Fibroblast of lung (primary cell): ENCODE measurements around the gene PTCSC3. TPM values are rescaled to one million over a fixed set of nuclear protein-coding genes. Genes with fewer than 3 reads are reported as not detected.
A peak's percentile ranks its signal among the peaks of the same experiment; 100 is the strongest.

Source experiments
- DNase-seq, 2 donors: peaks; one replicate each; pipeline versions ENCODE4 v3.0.0 to v3.0.0-alpha.2; 2010; ENCODE audit warnings: low read depth in 2 of 2
- H2AFZ ChIP-seq: 2 replicates; pipeline ENCODE4 v1.5.1; 2012; ENCODE audit warnings: low read length, control low read depth, inconsistent platforms
- H3K27ac ChIP-seq: 2 replicates; pipeline ENCODE4 v1.5.1; 2011; ENCODE audit warnings: low read length, control low read depth; ENCODE audit not compliant: insufficient read depth
- H3K27me3 ChIP-seq: 2 replicates; pipeline ENCODE4 v1.5.1; 2011; ENCODE audit warnings: mild to moderate bottlenecking, low read length; ENCODE audit not compliant: control insufficient read depth, insufficient read depth
- H3K36me3 ChIP-seq: 2 replicates; pipeline ENCODE4 v1.5.1; 2011; ENCODE audit warnings: low read length; ENCODE audit not compliant: control insufficient read depth, insufficient read depth
- H3K4me1 ChIP-seq: 2 replicates; pipeline ENCODE4 v1.5.1; 2011; ENCODE audit warnings: low read length; ENCODE audit not compliant: control insufficient read depth, insufficient read depth; ENCODE audit errors: extremely low read depth
- H3K4me2 ChIP-seq: 2 replicates; pipeline ENCODE4 v1.5.1; 2011; ENCODE audit warnings: low read length, control low read depth; ENCODE audit not compliant: insufficient read depth; ENCODE audit errors: extremely low read depth
- H3K4me3 ChIP-seq, 4 experiments: fragments of 200-600 bp in 1 of 4; sonication (generic) in 1 of 4; replicated peaks in 1 of 4; 2 replicates each; pipeline ENCODE4 v1.5.1; 2011 to 2016; ENCODE audit warnings: low read length in 4 of 4, low read depth in 3 of 4, mild to moderate bottlenecking in 3 of 4, control low read depth in 2 of 4, inconsistent platforms in 1 of 4, mixed read lengths in 1 of 4; ENCODE audit not compliant: insufficient read depth in 1 of 4; ENCODE audit errors: control extremely low read depth in 1 of 4
- H3K79me2 ChIP-seq: 2 replicates; pipeline ENCODE4 v1.5.1; 2012; ENCODE audit warnings: mild to moderate bottlenecking, low read length, inconsistent platforms; ENCODE audit not compliant: control insufficient read depth, insufficient read depth
- H3K9ac ChIP-seq: 2 replicates; pipeline ENCODE4 v1.5.1; 2011; ENCODE audit warnings: mild to moderate bottlenecking, low read length, control low read depth; ENCODE audit not compliant: insufficient read depth
- H3K9me3 ChIP-seq: 2 replicates; pipeline ENCODE4 v1.5.1; 2012; ENCODE audit warnings: low read depth, low read length; ENCODE audit not compliant: control insufficient read depth, insufficient read depth
- H4K20me1 ChIP-seq: 2 replicates; pipeline ENCODE4 v1.5.1; 2011; ENCODE audit warnings: low read length; ENCODE audit not compliant: control insufficient read depth, insufficient read depth; ENCODE audit errors: extremely low read depth
- CTCF ChIP-seq, 2 donors: IDR thresholded peaks in 1 of 2; conservative IDR thresholded peaks in 1 of 2; 1 replicate in 1 of 2; 2 replicates in 1 of 2; pipeline ENCODE4 v1.5.1; 2011 to 2012; ENCODE audit warnings: low read length in 2 of 2, control low read depth in 1 of 2, inconsistent platforms in 1 of 2, low read depth in 1 of 2, mild to moderate bottlenecking in 1 of 2
- EZH2 ChIP-seq: IDR thresholded peaks from 2 replicates; pipeline ENCODE4 v1.5.1; 2012; ENCODE audit warnings: low read length, control low read depth, mild to moderate bottlenecking; ENCODE audit errors: missing control alignments
- polyA plus RNA-seq, 2 donors: library from polyadenylated mRNA; depleted of rRNA in 1 of 2; stranded (reverse) in 1 of 2; unstranded in 1 of 2; fragments of >200 nt; gene quantifications; 2 replicates each; pipeline ENCODE4 v1.2.1, GENCODE V29; 2011 to 2012; ENCODE audit warnings: missing spikeins in 1 of 2
- total RNA-seq: library from RNA; depleted of rRNA; stranded (reverse); fragments of >200 nt; gene quantifications from 2 replicates; pipeline ENCODE4 v1.2.1, GENCODE V29; 2014

PTCSC3 gene
- total and polyA plus RNA-seq, 2 donors (not counting 1 experiment from before 2014, with no cell fraction given), result not detected

GRCh38 chr14:36221112-36221511 lies 44.6 kb upstream of the PTCSC3 start:
- no peak for DNase-seq
- H3K79me2 ChIP-seq, result no peaks in the 10 kb centered on the region
- H4K20me1 ChIP-seq, result no peaks in the 10 kb centered on the region
- no peaks in the 10 kb centered on the region for H3K36me3 ChIP-seq
- no peak overlapping the region for H3K4me2 ChIP-seq
- H3K9ac ChIP-seq, result no peak overlapping the region
- TF ChIP-seq CTCF (conservative IDR thresholded peaks at IDR 0.05 in 1 of 2, IDR thresholded peaks at IDR 0.05 in 1 of 2; ENCODE audit: low read depth in 1 of 2, low read length in 2 of 2) (no peak), EZH2 (no peak)
- no peak overlapping the region for H2AFZ ChIP-seq
- no peaks in the 10 kb centered on the region for H3K27me3 ChIP-seq
- no peaks in the 10 kb centered on the region for H3K9me3 ChIP-seq
- H3K4me1 ChIP-seq, result no peaks in the 10 kb centered on the region
- no peak overlapping the region for H3K27ac ChIP-seq
- H3K4me3 ChIP-seq, result no peak overlapping the region

- no peak for TF ChIP-seq EZH2
- no peak for TF ChIP-seq CTCF (conservative IDR thresholded peaks at IDR 0.05 in 1 of 2, IDR thresholded peaks at IDR 0.05 in 1 of 2; ENCODE audit: low read depth in 1 of 2, low read length in 2 of 2)
- H3K9me3 ChIP-seq, result no peaks in the 10 kb centered on the region
- no peak overlapping the region for H3K4me3 ChIP-seq
- no peak overlapping the region for H3K4me2 ChIP-seq
- no peaks in the 10 kb centered on the region for H3K4me1 ChIP-seq
- H3K9ac ChIP-seq, result no peak overlapping the region
- no peak overlapping the region for H2AFZ ChIP-seq
- H3K27ac ChIP-seq, result no peak overlapping the region
- H4K20me1 ChIP-seq, result no peaks in the 10 kb centered on the region
- H3K27me3 ChIP-seq, result no peaks in the 10 kb centered on the region
- no peaks in the 10 kb centered on the region for H3K79me2 ChIP-seq
- DNase-seq, result peak in 1 of 2 donors; percentile 60
- H3K36me3 ChIP-seq, result no peaks in the 10 kb centered on the region
Measured at GRCh38 chr14:36217732-36218131, 41.2 kb upstream of the PTCSC3 start.

- no peak overlapping the region for H3K27ac ChIP-seq
- H3K4me2 ChIP-seq, result no peak overlapping the region
- H3K36me3 ChIP-seq, result no peaks in the 10 kb centered on the region
- H4K20me1 ChIP-seq, result no peaks in the 10 kb centered on the region
- DNase-seq, result no peak
- H3K9me3 ChIP-seq, result no peaks in the 10 kb centered on the region
- no peak overlapping the region for H2AFZ ChIP-seq
- H3K79me2 ChIP-seq, result no peaks in the 10 kb centered on the region
- no peaks in the 10 kb centered on the region for H3K27me3 ChIP-seq
- H3K9ac ChIP-seq, result no peak overlapping the region
- no peak for TF ChIP-seq EZH2
- no peak for TF ChIP-seq CTCF (conservative IDR thresholded peaks at IDR 0.05 in 1 of 2, IDR thresholded peaks at IDR 0.05 in 1 of 2; ENCODE audit: low read depth in 1 of 2, low read length in 2 of 2)
- H3K4me1 ChIP-seq, result no peaks in the 10 kb centered on the region
- no peak overlapping the region for H3K4me3 ChIP-seq
Measured at GRCh38 chr14:36217027-36217426, 40.5 kb upstream of the PTCSC3 start.
